HG02623 (cell line): Measurements from ENCODE around the gene ZNF668.

Source experiments
- ATAC-seq: cut with Tn5 transposase; IDR thresholded peaks from one replicate; pipeline ENCODE4 v1.9.1; 2021; ENCODE audit warnings: moderate library complexity; ENCODE audit not compliant: unreplicated experiment

The ZNF668 gene

DNA sequence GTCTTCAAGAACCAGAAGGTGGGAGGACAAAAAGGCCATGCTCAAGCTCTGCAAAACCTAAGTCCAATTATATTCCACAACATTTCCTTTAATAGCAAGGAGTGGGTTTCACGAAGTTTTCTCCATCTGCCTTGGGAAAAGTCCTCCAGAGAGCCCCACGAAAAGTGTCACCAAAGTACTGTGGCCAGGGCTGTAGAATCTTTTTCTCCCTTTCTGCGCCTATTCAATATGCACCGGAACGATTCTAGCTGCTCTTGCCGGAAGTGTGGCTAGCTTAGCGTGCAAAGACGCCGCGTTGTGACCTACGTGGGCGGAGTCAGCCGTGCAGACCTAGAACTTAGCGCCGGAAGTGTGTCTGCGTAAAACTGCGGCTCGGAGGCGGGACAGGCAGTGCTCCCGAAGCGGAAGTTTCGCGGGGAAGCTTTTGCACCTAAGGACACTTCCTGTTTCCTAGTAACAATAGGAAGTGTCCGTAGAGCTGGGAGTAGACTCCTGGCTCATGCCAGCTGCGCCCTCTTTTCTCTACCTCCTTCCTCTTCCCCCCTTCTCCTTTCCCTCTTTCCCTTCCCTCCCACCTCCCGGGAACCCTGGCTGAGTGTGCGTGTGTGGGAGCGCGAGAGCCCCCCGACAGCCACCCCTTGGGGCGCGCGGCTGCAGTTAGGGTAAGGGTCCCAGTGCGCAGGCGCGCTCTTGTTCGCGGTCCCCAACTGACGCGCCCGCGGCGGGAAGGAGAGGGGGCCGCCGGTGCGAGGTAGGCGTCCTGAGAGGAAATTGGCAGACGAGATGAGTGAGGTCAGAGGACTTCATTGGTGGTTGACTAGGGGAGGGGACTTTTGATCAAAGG is at the start of gene ZNF668, which contains the start of gene ZNF646:
ZNF668 (minus strand) TSS at position 271 of the 844 bp plus-strand sequence. CDS start 9,781 bp downstream, outside the sequence.
ZNF646 (plus strand) TSS at position 453 of the 844 bp plus-strand sequence. CDS start 1,903 bp downstream, outside the sequence.
- peak; percentile 59 for ATAC-seq

DNA sequence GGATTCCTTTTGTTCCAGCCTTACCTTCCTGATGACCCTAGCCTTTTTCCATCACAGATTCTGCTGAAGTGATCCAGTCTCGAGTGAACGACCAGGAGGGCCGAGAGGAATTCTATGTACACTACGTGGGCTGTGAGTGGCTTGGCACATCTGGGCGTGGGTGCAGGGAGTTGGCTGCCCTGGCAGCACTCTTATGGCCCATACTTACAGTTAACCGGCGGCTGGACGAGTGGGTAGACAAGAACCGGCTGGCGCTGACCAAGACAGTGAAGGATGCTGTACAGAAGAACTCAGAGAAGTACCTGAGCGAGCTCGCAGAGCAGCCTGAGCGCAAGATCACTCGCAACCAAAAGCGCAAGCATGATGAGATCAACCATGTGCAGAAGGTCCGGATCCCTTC is 46.1 kb upstream of the ZNF668 start:
- ATAC-seq, result no peak

DNA sequence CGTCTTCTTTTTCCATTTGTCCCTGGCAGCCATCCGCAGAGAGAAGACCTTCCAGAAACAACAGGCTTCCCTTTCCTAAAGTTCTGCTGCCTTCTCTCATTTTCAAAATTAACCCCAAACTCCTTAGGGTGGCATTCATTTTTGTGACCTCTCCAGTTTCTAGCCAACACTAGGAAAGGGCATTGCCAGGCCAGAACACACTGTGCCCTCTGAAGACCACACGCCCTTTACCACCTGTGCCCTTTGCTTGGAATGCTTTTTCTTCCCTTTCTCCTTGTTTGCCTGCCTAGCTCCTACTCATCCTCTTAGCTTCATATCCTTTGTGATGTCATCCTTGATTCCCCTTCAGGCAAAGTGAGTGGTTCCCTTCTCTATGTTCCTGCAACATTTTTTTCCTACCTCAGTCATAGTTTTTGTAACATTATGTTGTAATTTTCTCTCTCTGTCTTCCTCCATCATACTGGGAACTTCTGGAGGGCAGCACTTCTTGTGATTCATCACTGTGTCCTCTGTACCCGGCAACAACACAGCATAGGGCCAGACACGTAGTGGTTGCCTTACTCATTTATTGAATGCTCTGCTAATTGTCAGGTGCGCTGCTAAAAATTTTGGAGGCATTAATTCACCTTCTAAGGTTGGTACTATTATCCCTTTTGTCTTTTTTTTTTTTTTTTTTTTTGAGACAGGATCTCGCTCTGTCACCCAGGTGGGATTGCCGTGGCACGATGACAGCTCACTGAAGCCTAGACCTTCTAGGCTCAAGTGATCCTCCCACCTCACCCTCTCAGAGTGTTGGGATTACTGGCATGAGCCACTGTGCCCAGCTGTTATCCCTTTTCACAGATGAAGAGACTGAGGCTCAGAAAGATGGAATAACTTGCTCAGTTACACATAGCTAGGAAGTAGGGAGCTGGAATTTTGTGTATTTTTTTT is 44.4 kb upstream of the ZNF668 start:
- ATAC-seq, result no peak

DNA sequence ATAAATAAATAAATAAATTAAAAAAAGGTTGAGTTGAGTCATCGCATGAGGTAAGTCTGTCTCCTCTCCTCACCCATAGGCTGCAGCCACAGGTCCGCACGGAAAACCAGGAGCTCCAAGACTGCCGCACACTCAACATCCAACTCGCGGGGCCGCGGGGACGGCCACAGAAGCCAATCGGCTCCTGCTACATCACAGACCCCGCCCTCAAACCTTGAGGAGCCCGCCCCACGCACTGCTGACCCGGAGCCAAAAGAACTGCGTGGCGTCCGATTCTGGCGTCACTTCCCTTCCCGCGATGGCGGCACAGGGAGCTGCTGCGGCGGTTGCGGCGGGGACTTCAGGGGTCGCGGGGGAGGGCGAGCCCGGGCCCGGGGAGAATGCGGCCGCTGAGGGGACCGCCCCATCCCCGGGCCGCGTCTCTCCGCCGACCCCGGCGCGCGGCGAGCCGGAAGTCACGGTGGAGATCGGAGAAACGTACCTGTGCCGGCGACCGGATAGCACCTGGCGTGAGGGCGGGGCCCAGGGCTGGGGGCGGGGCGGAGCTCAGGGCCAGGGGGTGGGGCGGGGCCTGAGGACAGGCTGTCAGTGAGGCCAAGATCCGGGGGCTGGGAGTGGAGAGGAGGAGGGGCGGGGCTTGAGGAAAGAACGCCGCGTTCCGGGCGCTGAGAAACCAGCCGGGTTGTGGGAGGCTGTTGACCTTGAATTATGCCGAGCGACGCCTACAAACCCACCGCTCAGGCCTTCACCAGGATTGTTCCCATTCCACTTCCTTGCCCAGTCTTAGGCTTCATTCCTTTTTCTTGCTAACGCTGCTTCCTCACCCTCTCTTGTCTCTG is 43.6 kb upstream of the ZNF668 start, which contains the start of gene KAT8:
KAT8 (plus strand) TSS at position 281 of the 839 bp plus-strand sequence; CDS start at position 299, 18 bp downstream.
- peak; percentile 84 for ATAC-seq

DNA sequence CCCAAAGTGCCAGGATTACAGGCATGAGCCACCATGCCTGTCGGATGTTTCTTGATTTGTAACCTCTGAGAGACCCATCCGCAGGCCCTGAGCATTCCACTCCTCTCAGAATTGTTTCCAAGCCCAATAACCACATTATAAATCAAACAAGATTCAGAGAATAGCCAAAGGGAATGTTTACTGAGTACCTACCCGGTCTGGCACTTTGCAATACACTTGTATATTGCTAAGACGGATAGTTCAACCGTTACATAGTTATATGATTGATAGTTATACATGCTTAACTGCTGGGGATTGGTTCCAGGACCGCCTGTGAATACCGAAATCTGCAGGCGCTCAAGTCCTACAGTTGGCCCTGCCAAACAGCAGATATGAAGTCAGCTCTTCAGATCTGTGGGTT is 40.4 kb upstream of the ZNF668 start:
- no peak for ATAC-seq

DNA sequence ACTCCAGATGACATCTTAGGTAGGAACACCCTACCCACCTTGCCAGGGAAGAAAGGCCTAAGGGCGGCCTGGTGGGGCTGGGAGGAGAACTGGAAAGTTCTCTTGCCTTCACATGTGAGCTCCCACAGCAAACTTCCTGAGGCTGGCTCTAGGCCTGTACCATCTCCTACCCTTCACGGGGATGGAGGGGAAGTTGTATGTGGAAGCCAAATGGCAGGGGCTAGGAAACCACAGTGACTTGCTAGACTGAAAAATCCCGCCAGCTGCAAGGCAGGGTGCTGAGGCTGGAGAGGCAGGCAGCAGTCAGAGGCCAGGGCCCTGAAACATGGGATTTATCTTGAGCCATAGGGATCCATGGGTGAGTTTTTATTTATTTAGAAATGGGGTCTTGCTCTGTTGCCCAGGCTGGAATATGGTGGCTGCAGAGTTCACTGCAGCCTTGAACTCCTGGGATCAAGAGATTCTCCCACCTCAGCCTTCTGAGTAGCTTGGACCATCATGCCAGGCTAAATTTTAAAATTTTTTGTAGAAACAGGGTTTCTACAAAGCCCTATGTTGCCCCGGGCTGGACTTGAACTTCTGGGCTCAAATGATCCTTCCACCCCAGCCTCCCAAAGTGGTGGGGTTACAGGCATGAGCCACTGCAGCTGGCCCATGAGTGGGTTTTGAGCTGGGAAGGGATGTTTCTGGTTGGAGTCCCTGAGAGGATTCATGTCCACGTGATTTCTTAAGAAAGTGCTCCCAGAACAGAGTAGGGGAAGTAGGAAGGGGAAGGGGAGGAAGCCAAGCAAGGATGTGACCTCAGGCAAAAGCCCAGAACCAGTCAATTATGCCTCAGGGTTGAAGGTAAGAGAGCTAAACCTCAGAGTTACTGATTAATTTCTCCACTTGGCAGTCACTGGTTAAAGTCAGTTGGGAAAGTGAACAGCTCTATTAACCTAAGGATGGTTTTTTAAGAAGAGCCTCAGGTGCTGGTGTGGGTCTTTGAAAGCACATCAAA is 39.4 kb upstream of the ZNF668 start:
- ATAC-seq, result no peak

DNA sequence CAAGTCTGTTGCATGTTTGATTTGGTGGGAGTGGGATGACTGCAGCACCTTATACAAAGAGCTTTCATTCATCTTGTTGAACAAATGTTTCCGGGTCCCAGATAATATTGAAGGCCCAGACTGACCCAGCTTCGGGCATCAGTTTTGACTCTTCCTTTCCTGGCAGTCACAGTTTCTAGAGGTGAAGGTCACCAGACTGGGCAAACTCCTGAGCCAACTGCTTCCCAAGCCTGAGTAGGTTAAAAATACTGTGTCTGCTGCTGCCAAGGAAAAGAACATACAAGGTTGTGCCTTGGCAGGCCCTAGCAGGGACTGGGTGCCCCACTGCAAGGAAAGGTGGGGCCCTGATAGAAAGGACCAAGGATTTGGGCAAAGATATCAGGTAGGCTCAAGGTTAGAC is 38.7 kb upstream of the ZNF668 start:
- ATAC-seq, result no peak

DNA sequence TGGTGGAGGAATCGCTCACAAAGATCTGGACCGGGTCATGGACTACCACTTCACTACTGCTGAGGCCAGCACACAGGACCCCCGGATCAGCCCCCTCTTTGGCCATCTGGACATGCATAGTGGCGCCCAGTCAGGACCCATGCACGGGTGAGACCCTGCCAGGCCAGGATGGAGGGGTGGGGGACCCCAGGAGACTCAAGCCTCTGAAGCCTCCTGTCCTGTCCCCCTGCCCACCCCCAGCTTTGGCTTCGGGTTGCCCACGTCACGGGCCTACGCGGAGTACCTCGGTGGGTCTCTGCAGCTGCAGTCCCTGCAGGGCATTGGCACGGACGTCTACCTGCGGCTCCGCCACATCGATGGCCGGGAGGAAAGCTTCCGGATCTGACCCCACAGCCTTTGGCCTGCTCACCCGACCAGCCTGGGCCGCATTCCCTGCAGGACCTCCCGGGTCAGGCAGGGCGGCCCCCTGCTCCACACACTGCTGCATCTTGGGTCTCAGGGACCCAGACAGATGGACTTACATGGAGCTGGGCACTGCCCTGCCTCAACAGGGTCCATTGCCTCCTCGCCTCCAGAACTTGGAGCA is 37.9 kb upstream of the ZNF668 start:
- ATAC-seq, result no peak

DNA sequence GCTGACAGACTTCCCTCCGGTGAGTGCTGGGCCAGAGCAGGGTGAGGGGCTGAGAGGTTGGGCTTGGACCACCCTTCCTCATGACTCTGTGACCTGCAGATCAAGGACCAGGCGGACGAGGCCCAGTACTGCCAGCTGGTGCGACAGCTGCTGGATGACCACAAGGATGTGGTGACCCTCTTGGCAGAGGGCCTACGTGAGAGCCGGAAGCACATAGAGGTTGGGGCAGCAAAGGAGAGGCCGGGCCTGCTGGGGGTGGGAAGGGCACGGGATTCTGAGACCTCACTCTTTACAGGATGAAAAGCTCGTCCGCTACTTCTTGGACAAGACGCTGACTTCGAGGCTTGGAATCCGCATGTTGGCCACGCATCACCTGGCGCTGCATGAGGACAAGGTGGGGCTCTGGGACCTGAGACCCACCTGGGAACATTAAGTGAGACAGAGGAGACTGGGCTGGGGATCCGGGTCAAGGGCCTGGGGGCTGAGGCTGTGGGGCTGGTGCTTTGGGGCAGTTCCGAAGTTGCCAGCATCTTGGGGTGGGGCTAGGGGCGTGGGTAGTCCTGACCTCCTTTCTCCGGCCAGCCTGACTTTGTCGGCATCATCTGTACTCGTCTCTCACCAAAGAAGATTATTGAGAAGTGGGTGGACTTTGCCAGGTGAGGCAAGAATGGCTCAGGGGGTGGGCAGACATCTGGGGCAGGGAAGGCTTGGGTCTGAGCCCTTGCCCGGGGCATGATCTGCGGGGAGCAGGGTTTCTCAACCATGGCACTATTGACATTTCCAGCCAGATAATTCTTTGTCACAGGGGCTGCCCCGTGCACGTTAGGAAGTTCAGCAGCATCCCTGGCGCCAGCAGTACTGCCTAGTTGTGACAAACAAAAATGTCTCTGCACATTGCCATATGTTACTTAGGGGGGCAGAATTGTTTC is 36.3 kb upstream of the ZNF668 start:
- ATAC-seq, result no peak

DNA sequence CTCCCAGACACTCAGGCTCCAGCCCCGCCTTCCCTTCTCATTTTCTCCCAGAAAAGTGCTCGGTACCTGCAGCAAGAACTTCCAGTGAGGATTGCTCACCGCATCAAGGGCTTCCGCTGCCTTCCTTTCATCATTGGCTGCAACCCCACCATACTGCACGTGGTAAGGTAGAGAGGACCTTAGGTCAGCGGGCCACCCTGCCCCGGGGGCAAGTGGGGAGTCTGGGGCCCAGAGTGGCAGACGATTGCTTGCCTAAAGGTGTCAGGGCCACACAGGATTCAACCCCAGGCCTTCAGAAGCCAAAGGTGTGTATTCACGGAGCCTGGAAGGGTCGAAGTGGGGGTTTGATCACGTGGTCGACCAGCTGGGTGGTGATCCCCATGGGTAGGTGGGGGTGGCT is 35.6 kb upstream of the ZNF668 start:
- no peak for ATAC-seq

DNA sequence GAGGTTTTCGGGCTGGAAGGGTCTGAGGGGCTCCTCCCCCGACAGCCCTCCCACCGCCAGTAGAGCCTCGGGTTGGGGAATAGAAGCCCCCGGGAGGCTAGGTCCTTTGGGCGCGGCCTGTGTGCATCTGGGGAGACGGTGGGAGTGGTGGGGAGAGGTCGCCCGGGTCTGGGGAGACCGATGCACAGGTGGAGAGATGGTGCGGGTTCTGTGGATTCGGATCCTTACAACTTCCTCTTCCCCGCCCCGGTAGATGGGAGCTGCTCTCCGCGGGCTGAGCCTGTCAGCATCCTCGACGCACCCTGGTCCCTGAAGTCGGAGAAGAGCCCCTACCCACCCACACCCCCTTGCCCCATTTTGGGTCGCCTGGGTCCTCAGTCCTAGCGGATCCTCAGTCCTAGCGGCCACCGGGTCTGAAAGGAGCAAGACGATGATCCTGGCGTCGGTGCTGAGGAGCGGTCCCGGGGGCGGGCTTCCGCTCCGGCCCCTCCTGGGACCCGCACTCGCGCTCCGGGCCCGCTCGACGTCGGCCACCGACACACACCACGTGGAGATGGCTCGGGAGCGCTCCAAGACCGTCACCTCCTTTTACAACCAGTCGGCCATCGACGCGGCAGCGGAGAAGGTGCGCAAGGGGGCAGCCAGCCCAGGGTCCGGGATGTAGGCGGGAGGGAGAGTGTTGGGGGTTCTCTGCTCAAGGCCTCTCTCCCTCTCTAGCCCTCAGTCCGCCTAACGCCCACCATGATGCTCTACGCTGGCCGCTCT is 34.9 kb upstream of the ZNF668 start:
- no peak for ATAC-seq

DNA sequence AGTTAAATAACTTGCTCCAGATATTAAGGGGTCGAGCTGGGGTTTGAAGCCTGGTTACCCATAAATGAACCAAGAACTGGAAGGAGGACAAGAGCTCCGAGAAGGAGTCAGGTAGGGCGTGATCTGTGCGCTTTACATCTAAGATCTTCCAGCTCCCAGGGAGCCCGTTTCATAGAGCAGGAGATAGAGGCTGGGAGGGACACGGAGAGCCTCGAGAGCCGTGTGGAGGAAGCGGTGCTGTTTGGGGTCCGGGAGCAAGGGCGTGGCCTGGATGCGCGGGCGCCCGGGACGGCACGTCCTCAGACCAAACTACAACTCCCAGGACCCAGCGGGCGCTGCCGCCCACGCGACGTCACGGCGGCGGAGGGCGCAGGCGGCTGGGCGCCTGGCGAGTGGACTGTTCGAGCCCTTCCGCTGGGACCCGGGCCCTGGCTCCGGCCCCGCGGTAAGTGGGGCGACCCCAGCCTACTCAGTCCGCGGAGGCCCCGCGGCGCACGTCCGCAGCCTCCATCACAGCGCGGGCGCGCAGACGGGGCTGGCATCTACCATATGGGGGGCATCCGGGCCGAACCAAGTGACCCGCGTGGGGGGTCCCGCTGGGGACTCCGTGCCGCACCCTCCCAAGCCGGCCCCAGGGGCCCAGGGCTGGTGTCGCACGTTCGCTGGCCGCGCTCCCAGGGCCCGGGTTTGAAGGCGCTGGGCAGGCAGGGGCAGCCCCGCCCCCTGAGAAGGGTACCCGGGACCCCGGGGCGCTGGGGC is 34.2 kb upstream of the ZNF668 start, which contains the start of gene BCKDK:
BCKDK (plus strand) TSS at position 352 of the 759 bp plus-strand sequence. CDS start 838 bp downstream, outside the sequence.
- ATAC-seq, result peak; percentile 78

DNA sequence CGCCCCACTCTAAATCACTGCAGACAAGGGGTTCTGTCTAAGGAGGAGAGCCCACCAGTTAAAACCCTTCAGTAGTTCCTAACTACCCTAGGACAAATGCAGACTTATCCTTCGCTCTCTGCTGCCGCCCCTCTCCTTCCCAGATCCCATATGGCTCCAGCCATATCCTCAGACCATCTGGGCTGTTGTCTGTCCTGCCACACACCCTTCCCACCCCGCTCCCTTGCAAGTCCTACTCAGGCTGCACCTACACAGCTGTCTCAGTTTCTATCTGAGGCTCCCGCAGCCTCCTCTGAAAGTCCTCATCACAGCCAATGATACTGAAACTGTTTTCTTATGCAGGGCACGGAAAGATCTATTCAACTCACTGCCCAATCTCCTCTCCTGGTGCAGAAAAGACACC is 33.4 kb upstream of the ZNF668 start:
- ATAC-seq, result no peak

DNA sequence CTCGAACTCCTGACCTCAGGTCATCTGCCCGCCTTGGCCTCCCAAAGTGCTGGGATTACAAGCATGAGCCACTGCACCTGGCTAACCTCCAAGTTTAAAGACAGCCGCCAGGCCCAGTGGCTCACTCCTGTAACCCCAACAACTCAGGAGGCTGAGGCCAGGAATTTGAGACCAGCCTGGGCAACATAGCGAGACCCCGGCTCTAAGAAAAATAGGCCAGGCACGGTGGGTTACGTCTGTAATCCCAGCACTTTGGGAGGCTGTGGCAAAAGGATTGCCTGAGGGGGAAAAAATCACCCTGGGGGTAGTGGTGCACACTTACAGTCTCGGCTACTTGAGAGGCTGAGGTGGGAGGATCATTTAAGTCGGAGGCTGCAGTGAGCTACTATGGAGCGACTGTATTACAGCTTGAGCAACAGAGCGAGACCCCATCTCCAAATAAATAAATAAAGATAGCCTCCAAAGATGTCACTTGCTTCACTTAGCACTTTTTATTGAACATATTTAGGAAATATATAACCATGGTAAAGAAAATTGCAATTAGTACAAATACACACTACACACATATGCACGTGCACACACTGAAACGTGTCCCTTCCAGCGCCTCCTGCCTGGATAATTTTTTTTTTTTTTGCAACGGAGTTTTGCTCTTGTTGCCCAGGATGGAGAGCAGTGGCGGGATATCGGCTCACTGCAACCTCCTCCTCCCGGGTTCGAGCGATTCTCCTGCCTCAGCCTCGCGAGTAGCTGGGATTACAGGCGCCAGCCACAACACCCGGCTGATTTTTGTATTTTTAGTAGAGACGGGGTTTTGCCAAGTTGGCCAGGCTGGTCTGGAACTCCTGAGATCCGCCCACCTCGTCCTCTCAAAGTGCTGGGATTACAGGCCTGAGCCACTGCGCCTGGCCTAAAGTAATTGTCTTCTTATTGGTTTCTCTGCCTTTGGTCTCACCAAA is 32.7 kb upstream of the ZNF668 start:
- no peak for ATAC-seq

DNA sequence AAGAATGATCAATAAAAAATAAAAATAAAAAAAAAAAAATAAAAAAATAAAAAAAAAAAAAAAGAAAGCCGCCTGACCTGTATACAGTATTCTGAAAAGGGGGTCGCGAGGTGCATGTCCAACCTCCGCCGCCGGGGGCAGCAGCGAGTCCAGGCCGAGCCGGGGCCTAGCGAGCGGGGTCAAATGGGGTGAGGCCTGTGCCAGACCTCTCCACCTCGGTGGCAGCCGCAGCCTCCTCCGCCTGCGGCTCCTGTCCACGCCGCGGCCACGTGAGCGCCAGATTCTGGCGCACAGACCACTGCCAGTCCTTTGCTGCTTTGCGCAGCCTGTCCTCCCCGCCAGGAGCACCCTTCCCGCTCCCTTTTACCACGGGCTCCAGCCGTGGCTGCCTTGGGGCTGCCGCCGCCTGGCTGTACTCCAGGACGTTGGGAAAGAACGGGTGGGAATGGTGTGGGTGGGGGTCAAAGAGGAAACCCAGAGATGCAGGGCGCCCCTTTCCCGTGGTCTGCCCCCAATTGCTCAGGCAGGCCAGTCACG is 31.7 kb upstream of the ZNF668 start:
- ATAC-seq, result no peak
